CD14-positive monocyte (primary cell): Measurements from ENCODE around the gene BRAT1. TPM values are rescaled to one million over a fixed set of nuclear protein-coding genes. Genes with fewer than 3 reads are reported as not detected.

Experiments
- DNase-seq, 3 donors: peaks; one replicate each; pipeline ENCODE4 v3.0.0-alpha.2; 2011 to 2022
- H2AFZ ChIP-seq: 2 replicates; pipeline ENCODE4 v1.6.0; 2012; ENCODE audit warnings: mild to moderate bottlenecking, low read depth, low read length, inconsistent platforms; ENCODE audit not compliant: insufficient read depth, poor library complexity, severe bottlenecking
- H3K27ac ChIP-seq, 2 donors: 1 replicate in 1 of 2; 2 replicates in 1 of 2; pipeline ENCODE4 v1.5.1; 2012 to 2013; ENCODE audit warnings: low read length in 2 of 2, control low read depth in 1 of 2, inconsistent platforms in 1 of 2, low read depth in 1 of 2, mild to moderate bottlenecking in 1 of 2
- H3K27me3 ChIP-seq, 2 donors: one replicate each; pipeline versions ENCODE4 v1.6.0 to v1.6.1; 2011 to 2013; ENCODE audit warnings: low read length in 2 of 2; ENCODE audit not compliant: control insufficient read depth in 2 of 2, insufficient read depth in 2 of 2
- H3K36me3 ChIP-seq, 2 donors: replicated peaks in 1 of 2; 1 replicate in 1 of 2; 2 replicates in 1 of 2; pipeline versions ENCODE4 v1.5.1 to v1.6.1; 2012 to 2013; ENCODE audit warnings: low read length in 2 of 2, control low read depth in 1 of 2, inconsistent platforms in 1 of 2, mild to moderate bottlenecking in 1 of 2; ENCODE audit not compliant: insufficient read depth in 2 of 2, control insufficient read depth in 1 of 2
- H3K4me1 ChIP-seq, 2 donors: 1 replicate in 1 of 2; 2 replicates in 1 of 2; pipeline versions ENCODE4 v1.5.1 to v1.6.1; 2012 to 2013; ENCODE audit warnings: low read length in 2 of 2, control low read depth in 1 of 2, inconsistent platforms in 1 of 2, mild to moderate bottlenecking in 1 of 2, moderate library complexity in 1 of 2; ENCODE audit not compliant: insufficient read depth in 2 of 2, control insufficient read depth in 1 of 2
- H3K4me2 ChIP-seq: replicated peaks from 2 replicates; pipeline ENCODE3; 2012; ENCODE audit warnings: low read length, moderate library complexity, mild to moderate bottlenecking; ENCODE audit not compliant: poor library complexity, severe bottlenecking; ENCODE audit errors: extremely low read depth
- H3K4me3 ChIP-seq, 3 experiments: fragments of 200-600 bp in 1 of 3; sonication (generic) in 1 of 3; replicated peaks in 1 of 3; 1 replicate in 2 of 3; 2 replicates in 1 of 3; pipeline ENCODE4 v1.5.1; 2011 to 2013; ENCODE audit warnings: low read length in 3 of 3, mild to moderate bottlenecking in 3 of 3, control low read depth in 2 of 3, low read depth in 2 of 3, inconsistent platforms in 1 of 3, moderate library complexity in 1 of 3
- H3K79me2 ChIP-seq: 2 replicates; pipeline ENCODE4 v1.6.0; 2012; ENCODE audit warnings: mild to moderate bottlenecking, control low read depth, inconsistent platforms, low read length, moderate library complexity; ENCODE audit not compliant: insufficient read depth
- H3K9ac ChIP-seq: 2 replicates; pipeline ENCODE4 v1.6.0; 2017; ENCODE audit warnings: low read length, mild to moderate bottlenecking; ENCODE audit not compliant: insufficient read depth, poor library complexity, severe bottlenecking
- H3K9me3 ChIP-seq, 2 donors: replicated peaks in 1 of 2; 1 replicate in 1 of 2; 2 replicates in 1 of 2; pipeline versions ENCODE4 v1.5.1 to v1.6.1; 2012 to 2013; ENCODE audit warnings: low read length in 2 of 2, control low read depth in 1 of 2; ENCODE audit not compliant: control insufficient read depth in 1 of 2, insufficient read depth in 1 of 2
- H4K20me1 ChIP-seq: 2 replicates; pipeline ENCODE4 v1.6.0; 2012; ENCODE audit warnings: mild to moderate bottlenecking, low read length, control low read depth, moderate library complexity; ENCODE audit not compliant: insufficient read depth
- H3K27ac Mint-ChIP-seq, 7 donors: one replicate each; pipeline ENCODE4 v1.8.0; 2020; ENCODE audit warnings: mild to moderate bottlenecking in 7 of 7, mixed read lengths in 7 of 7, moderate library complexity in 6 of 7, inconsistent platforms in 2 of 7
- H3K27me3 Mint-ChIP-seq, 3 donors: one replicate each; pipeline ENCODE4 v1.8.0; 2021 to 2022; ENCODE audit warnings: low read depth in 3 of 3, mild to moderate bottlenecking in 3 of 3, mixed read lengths in 3 of 3, moderate library complexity in 3 of 3, inconsistent platforms in 1 of 3
- H3K36me3 Mint-ChIP-seq, 2 donors: one replicate each; pipeline ENCODE4 v1.8.0; 2020; ENCODE audit warnings: mixed read lengths in 2 of 2, inconsistent platforms in 1 of 2, mild to moderate bottlenecking in 1 of 2
- H3K4me1 Mint-ChIP-seq: one replicate; pipeline ENCODE4 v1.8.0; 2020; ENCODE audit warnings: mild to moderate bottlenecking, mixed read lengths
- H3K4me3 Mint-ChIP-seq, 2 donors: one replicate each; pipeline ENCODE4 v1.8.0; 2020; ENCODE audit warnings: mild to moderate bottlenecking in 2 of 2, mixed read lengths in 2 of 2, moderate library complexity in 1 of 2
- H3K9me3 Mint-ChIP-seq, 7 donors: one replicate each; pipeline ENCODE4 v1.8.0; 2020 to 2022; ENCODE audit warnings: mixed read lengths in 7 of 7, mild to moderate bottlenecking in 6 of 7, moderate library complexity in 6 of 7, inconsistent platforms in 2 of 7
- CTCF ChIP-seq: fragments of 200-600 bp; IDR thresholded peaks from one replicate; pipeline ENCODE4 v1.8.0; 2022; ENCODE audit warnings: antibody characterized with exemption, mild to moderate bottlenecking
- WGBS: methylation state at CpG from one replicate; pipeline ENCODE4 v1.1.5; 2013; ENCODE audit warnings: missing lambda C conversion rate; ENCODE audit not compliant: insufficient coverage; 5-methylcytosine and 5-hydroxymethylcytosine counted together
- intact Hi-C, 2 donors: fragments of 100-400 bp; cut with micrococcal nuclease; formaldehyde crosslinking; loops; one replicate each; pipeline versions ENCODE4 v1.15.0 to v1.15.1; 2023
- polyA minus RNA-seq: library from RNA; depleted of rRNA, polyadenylated mRNA; stranded (reverse); fragments of >200 nt; gene quantifications from 2 replicates; pipeline ENCODE4 v1.2.3, GENCODE V29; 2012
- polyA plus RNA-seq, 3 donors: library from polyadenylated mRNA; depleted of rRNA in 1 of 3; unstranded in 2 of 3; stranded (reverse) in 1 of 3; fragments of 300-500 nt in 2 of 3; fragments of >200 nt in 1 of 3; fragmentation: Illumina TruSeq in 2 of 3; gene quantifications; 1 replicate in 2 of 3; 2 replicates in 1 of 3; pipeline ENCODE4 v1.2.3, GENCODE V29; 2012 to 2021
- total RNA-seq, 12 experiments: library from RNA in 1 of 12; stranded (reverse) in 1 of 12; fragments of 120-200 nt in 1 of 12; gene quantifications; one replicate each; pipeline ENCODE4 v1.2.4 and lab custom pipeline; 2013 to 2026; ENCODE audit warnings: mixed read lengths in 6 of 12, inconsistent platforms in 1 of 12

The BRAT1 gene
- total RNA-seq (2013), result 31.8 TPM
- polyA plus RNA-seq, result 10 to 100 TPM; 31.6 to 34.2 (median 32.5) TPM
- polyA minus RNA-seq, result 31.9 and 43.6 TPM in 2 replicates
- 6.4 to 30.2 (median 21.2) reads per million in 11 experiments for total RNA-seq (lab: John Stamatoyannopoulos, UW)

- peaks cover 19% of the 10 kb centered on the region for H4K20me1 ChIP-seq
- WGBS, result under 1% methylated on average over 70 of the region's 79 CpGs
- H3K4me1 ChIP-seq, result peaks cover 52 to 65% of the 10 kb centered on the region in 2 donors
- intact Hi-C loops, result loop anchor here (5.0 to 10.0 kb wide), 3 partner anchors 33 to 81 kb away; partner anchors contain the start of genes GRIFIN (in 1 of the 2) and TTYH3 (in 1 of the 2)
- Mint-ChIP-seq H3K4me1 (peaks cover 51% of the 10 kb centered on the region), H3K27me3 (no peaks in the 10 kb centered on the region), H3K4me3 (peak within 1 kb of the TSS; percentile 85 to 90), H3K9me3 (peaks cover 0 to 2% (median 0%) of the 10 kb centered on the region in 7 donors), H3K27ac (peak within 1 kb of the TSS; percentile 83 to 97 (median 90)), H3K36me3 (peaks cover 10 to 28% of the 10 kb centered on the region in 2 donors)
- no peaks in the 10 kb centered on the region for H3K27me3 ChIP-seq
- peak within 1 kb of the TSS; percentile 90 for H3K9ac ChIP-seq
- peak; percentile 59 for TF ChIP-seq CTCF
- DNase-seq, result peak; percentile 86 to 91 (median 88)
- H3K4me2 ChIP-seq, result peak within 1 kb of the TSS; percentile 98
- peak within 1 kb of the TSS; percentile 88 for H2AFZ ChIP-seq
- H3K36me3 ChIP-seq, result peaks cover 6 to 16% of the 10 kb centered on the region in 2 donors
- H3K27ac ChIP-seq, result peak within 1 kb of the TSS; percentile 97
- H3K79me2 ChIP-seq, result peaks cover 44% of the 10 kb centered on the region
- H3K9me3 ChIP-seq, result no peaks in the 10 kb centered on the region
- H3K4me3 ChIP-seq, result peak within 1 kb of the TSS; percentile 61 to 86 (median 66)
These were observed at the start of gene BRAT1 for GRCh38 chr7:2555121-2556052. BRAT1 (minus strand) TSS chr7:2555524; CDS start chr7:2554431, 1,093 bp downstream.

DNA sequence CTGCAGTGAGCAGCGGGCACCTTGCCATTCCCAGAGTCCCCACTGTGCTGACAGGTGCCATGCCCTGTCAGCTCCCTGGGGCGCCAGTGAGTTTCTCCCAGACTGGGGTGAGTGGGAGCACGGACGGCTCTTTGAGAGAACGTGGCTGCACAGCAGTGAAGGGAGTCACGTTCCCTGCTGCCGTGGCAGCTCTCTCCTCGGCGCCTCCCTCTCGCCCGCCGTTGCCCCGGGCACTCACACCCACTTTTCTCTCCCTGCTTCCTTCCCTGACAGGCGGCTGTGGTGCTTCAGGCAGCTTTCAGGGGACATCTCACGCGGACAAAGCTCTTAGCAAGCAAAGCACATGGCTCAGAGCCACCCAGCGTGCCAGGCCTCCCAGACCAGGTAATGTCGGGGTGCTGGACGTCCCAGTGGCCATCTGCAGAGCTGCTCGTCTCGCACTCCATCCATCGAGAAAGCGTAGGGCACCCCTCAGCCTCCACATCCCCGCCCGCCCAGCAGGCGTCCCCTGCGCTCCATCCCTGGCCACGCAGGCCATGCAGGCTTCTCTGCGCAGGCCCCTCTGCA is 49.4 kb upstream of the BRAT1 start:
- H3K4me2 ChIP-seq, result no peak overlapping the region

More for the DNA sequence above, 49.4 kb upstream of the BRAT1 start:
- H3K27me3 Mint-ChIP-seq, result peaks cover 0 to 2% (median 0%) of the 10 kb centered on the region in 3 donors
- Histone ChIP-seq H3K9ac (no peak overlapping the region), H3K4me3 (no peak overlapping the region), H4K20me1 (no peaks in the 10 kb centered on the region), H3K36me3 (peaks cover 12 to 30% of the 10 kb centered on the region in 2 donors), H3K27me3 (no peaks in the 10 kb centered on the region), H3K79me2 (no peaks in the 10 kb centered on the region), H2AFZ (no peak overlapping the region), H3K4me1 (peaks cover 39 to 53% of the 10 kb centered on the region in 2 donors), H3K9me3 (no peaks in the 10 kb centered on the region), H3K27ac (no peak overlapping the region)
- peaks cover 49% of the 10 kb centered on the region for H3K4me1 Mint-ChIP-seq
- intact Hi-C loops, result loop anchor here in 1 of 2 donors (5.0 kb wide), 2 partner anchors 38 to 42 kb away; no protein-coding TSS in a partner anchor
- H3K9me3 Mint-ChIP-seq, result peaks cover 0 to 4% (median 0%) of the 10 kb centered on the region in 7 donors
- no peak for TF ChIP-seq CTCF
- WGBS, result 91% methylated on average over 27 of the region's 29 CpGs
- H3K36me3 Mint-ChIP-seq, result peaks cover 23 to 54% of the 10 kb centered on the region in 2 donors
- no peak overlapping the region for H3K4me3 Mint-ChIP-seq
- H3K27ac Mint-ChIP-seq, result no peak overlapping the region
- no peak for DNase-seq
